ENCODE results near the gene TSPAN31. TPM values are rescaled to one million over a fixed set of nuclear protein-coding genes. Genes with fewer than 3 reads are reported as not detected.

The TSPAN31 gene
- total and polyA plus RNA-seq, 12 donors, result 21.1 to 37.4 (median 28.8) TPM

DNA sequence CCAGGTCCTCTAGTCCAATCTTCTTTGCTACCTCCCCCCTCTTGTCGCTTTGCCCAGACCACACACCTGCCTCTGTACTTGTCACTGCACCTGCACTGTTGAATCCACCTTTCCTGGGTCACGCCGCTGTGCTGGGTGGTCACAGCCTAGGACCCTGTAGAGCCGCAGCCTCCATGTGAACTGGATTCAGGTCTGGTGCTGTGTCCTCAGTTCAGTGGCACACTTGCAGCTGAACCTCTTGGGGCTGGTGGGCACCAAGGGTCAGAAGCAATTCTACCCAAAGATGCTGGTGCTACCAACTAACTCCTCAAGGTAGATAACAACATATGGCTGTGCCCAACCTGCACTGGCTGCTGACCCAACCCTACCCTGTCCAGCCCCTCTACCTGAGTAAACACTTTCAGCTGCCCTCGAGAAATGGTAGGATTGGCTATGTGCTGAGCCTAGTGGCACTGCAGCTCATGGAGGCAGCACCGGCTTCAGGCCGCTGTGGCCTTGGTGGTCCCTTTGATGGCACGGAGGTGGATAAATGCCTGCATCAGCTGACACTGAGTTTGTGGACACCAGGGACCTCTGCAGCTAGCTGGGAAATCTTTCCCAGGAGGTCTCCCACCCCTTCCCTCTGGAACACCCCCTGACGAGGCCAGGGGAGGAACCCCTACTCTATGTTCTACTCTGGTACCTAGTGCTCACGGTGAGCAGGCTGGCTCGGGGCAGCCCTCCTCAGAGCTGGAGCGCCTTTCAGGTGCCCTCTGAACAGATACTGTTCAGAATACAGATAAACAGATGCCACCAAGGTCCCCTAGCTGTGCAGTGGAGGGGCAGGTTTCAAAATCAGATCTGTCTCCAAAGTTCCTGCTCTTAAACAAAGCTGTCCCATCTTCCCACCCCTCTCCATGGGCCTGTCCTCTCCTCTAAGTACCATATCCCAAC lies 20.6 kb upstream of the TSPAN31 start:
- H3K27me3 ChIP-seq, result peaks cover 0 to 13% (median 0%) of the 10 kb centered on the region in 7 donors
- H3K27ac ChIP-seq, result no peak overlapping the region
- DNase-seq, result no peak
- TF ChIP-seq, protein P1, sequence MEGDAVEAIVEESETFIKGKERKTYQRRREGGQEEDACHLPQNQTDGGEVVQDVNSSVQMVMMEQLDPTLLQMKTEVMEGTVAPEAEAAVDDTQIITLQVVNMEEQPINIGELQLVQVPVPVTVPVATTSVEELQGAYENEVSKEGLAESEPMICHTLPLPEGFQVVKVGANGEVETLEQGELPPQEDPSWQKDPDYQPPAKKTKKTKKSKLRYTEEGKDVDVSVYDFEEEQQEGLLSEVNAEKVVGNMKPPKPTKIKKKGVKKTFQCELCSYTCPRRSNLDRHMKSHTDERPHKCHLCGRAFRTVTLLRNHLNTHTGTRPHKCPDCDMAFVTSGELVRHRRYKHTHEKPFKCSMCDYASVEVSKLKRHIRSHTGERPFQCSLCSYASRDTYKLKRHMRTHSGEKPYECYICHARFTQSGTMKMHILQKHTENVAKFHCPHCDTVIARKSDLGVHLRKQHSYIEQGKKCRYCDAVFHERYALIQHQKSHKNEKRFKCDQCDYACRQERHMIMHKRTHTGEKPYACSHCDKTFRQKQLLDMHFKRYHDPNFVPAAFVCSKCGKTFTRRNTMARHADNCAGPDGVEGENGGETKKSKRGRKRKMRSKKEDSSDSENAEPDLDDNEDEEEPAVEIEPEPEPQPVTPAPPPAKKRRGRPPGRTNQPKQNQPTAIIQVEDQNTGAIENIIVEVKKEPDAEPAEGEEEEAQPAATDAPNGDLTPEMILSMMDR (IDR thresholded peaks at IDR 0.05), result no peak
- H3K36me3 ChIP-seq, result peaks cover 0 to 59% (median 21%) of the 10 kb centered on the region in 9 donors
- no peaks in the 10 kb centered on the region for H3K9me3 ChIP-seq
- peaks cover 0 to 24% (median 14%) of the 10 kb centered on the region in 9 donors for H3K4me1 ChIP-seq
- no peak for ATAC-seq
- intact Hi-C loops (cut with DNase I), result no loop called here
- H3K4me3 ChIP-seq, result no peak overlapping the region
- 82 to 83% methylated on average over 12 of the region's 12 CpGs for WGBS, 2 donors

DNA sequence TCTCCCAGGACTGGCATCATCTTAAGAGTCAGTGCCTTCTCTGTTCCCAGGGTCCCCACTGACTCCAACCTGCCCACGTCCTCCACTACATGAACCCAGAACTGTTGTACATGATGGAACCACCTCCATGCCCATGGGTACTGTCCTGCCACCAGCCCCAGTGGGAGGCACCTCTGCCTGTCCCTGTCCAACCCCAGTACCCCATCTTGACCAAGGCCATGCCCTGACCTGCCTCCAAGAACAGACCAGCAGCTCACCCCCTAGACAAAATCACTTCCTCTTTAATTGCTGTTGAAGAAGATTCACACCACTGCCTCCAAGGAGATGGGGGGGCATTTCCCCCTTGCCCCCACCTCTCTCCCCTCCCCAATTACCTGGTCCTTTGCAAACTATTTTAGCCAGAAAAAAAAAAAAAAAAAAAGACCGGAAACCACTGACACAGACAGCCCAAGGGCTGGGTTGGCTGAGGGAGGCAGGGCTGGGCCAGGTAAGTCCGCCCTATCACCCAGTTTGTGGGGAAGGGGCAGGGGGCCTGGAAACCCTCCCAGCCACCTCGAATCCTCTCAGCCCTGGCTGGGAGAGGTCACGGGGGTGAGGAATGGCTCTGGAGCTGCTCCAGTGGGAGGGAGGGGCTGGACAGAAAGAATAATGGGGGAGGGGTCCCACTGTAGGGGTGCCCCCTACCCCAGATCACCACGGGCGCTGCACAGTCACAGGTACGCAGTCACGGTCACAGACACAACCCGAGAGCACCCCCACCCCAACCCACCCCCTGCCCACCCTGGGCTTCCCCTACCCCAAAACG lies 19.7 kb upstream of the TSPAN31 start:
- no peak overlapping the region for H3K4me3 ChIP-seq
- H3K4me1 ChIP-seq, result peaks cover 0 to 24% (median 14%) of the 10 kb centered on the region in 9 donors
- H3K27ac ChIP-seq, result no peak overlapping the region
- intact Hi-C loops (cut with DNase I), result no loop called here
- 55 to 60% methylated on average over 11 of the region's 11 CpGs for WGBS, 2 donors
- no peaks in the 10 kb centered on the region for H3K9me3 ChIP-seq
- TF ChIP-seq, protein P1 (IDR thresholded peaks at IDR 0.05), result no peak
- no peak for DNase-seq
- peaks cover 0 to 59% (median 12%) of the 10 kb centered on the region in 9 donors for H3K36me3 ChIP-seq
- H3K27me3 ChIP-seq, result peaks cover 0 to 15% (median 0%) of the 10 kb centered on the region in 7 donors
- no peak for ATAC-seq

DNA sequence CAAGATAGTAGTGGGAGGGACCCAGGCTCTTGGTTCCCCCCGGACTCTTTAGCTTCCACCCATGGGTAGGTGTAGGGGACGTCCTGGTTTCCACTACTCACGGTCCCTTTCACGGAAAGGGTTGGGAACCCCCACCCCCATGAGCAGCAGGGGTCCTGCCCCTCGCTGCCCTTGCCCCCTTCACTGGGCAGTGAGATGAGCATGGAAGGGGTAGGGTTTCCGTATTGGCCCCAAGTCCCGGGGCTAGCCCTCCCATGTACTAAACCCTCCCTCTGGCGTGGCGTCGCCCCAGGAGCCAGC lies 19.0 kb upstream of the TSPAN31 start:
- Histone ChIP-seq H3K4me3 (peak overlapping the region; percentile 13 to 76 (median 64)), H3K36me3 (peaks cover 0 to 59% (median 5%) of the 10 kb centered on the region in 9 donors), H3K27me3 (peaks cover 0 to 21% (median 0%) of the 10 kb centered on the region in 7 donors), H3K9me3 (no peaks in the 10 kb centered on the region), H3K4me1 (peaks cover 0 to 24% (median 14%) of the 10 kb centered on the region in 9 donors), H3K27ac (peak overlapping the region in 8 of 10 donors; percentile 69 to 83 (median 81))
- intact Hi-C loops (cut with DNase I), result no loop called here
- DNase-seq (no peak), ATAC-seq (peak in 1 of 8 donors; percentile 8)
- 16 to 19% methylated on average over 10 of the region's 10 CpGs for WGBS, 2 donors
- TF ChIP-seq, protein P1 (IDR thresholded peaks at IDR 0.05), result no peak

All from heart right ventricle (tissue), 16 donors.